Measurements from ENCODE around the gene PRKCH. TPM values are rescaled to one million over a fixed set of nuclear protein-coding genes. Genes with fewer than 3 reads are reported as not detected.

Gene PRKCH
- total RNA-seq, 4 donors from 2014 or later: 15.7 to 74.7 (median 38.4) TPM

- no peak for TF ChIP-seq CTCF (IDR thresholded peaks at IDR 0.05)
- ATAC-seq (ENCODE audit: low FRiP score) (no peak), DNase-seq (ENCODE audit: low spot score) (no peak)
These were observed 70.9 kb downstream of the PRKCH start for GRCh38 chr14:61392297-61392696.

- no peak for DNase-seq (ENCODE audit: low spot score)
- no peak for ATAC-seq (ENCODE audit: low FRiP score)
- TF ChIP-seq CTCF (IDR thresholded peaks at IDR 0.05): no peak
These were observed 73.2 kb downstream of the PRKCH start for GRCh38 chr14:61394542-61394941.

- TF ChIP-seq CTCF (IDR thresholded peaks at IDR 0.05): no peak
- ATAC-seq (ENCODE audit: low FRiP score): no peak
These were observed 73.8 kb downstream of the PRKCH start for GRCh38 chr14:61395115-61395725.

GRCh38 chr14:61396279-61396678, 74.9 kb downstream of the PRKCH start:
- TF ChIP-seq CTCF (IDR thresholded peaks at IDR 0.05): no peak
- DNase-seq (ENCODE audit: low spot score) (no peak), ATAC-seq (ENCODE audit: low FRiP score) (no peak)

More at GRCh38 chr14:61395115-61395725, 73.8 kb downstream of the PRKCH start:
- DNase-seq (ENCODE audit: low spot score): no peak

GRCh38 chr14:61396694-61397093, 75.3 kb downstream of the PRKCH start:
- no peak for DNase-seq (ENCODE audit: low spot score)
- ATAC-seq (ENCODE audit: low FRiP score): no peak
- no peak for TF ChIP-seq CTCF (IDR thresholded peaks at IDR 0.05)

GRCh38 chr14:61397615-61398014, 76.2 kb downstream of the PRKCH start:
- no peak for TF ChIP-seq CTCF (IDR thresholded peaks at IDR 0.05)
- DNase-seq (ENCODE audit: low spot score) (no peak), ATAC-seq (ENCODE audit: low FRiP score) (no peak)

- ATAC-seq (ENCODE audit: low FRiP score) (no peak), DNase-seq (ENCODE audit: low spot score) (no peak)
- TF ChIP-seq CTCF (IDR thresholded peaks at IDR 0.05): no peak
These were observed 76.8 kb downstream of the PRKCH start for GRCh38 chr14:61398221-61398620.
